LNCaP clone FGC (cell line): ENCODE data around the gene OPCML.

Experiments
- DNase-seq: peaks from one replicate; pipeline ENCODE4 v3.0.0-alpha.2; 2011; ENCODE audit warnings: low read depth
- H3K4me3 ChIP-seq: 2 replicates; pipeline ENCODE4 v1.5.1; 2011; ENCODE audit warnings: mild to moderate bottlenecking, low read depth, low read length, control low read depth
- TF ChIP-seq, protein P1 (sequence below): IDR thresholded peaks from 2 replicates; pipeline ENCODE4 v1.5.1; 2012; ENCODE audit warnings: mild to moderate bottlenecking; ENCODE audit not compliant: control insufficient read depth, insufficient read depth; ENCODE audit errors: extremely low read depth

Gene OPCML

DNA sequence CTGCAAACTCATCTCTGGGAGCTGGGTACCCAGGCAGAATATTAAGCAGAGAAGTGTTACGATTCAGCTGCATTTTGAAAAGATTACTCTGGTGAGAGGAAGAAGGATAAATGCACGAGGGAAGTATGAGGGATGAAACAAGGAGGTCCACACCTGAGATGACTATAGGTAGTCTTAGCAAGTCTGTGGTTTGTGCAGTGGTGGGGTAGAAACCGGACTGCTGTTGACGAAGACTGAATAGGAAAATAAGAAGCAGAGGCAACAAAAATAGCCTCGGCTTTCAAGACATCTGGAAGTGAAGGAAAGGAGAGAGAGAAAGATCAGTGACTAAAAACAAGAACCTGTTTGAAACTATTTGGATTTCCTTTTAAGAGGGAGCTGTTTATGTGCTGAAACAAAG, 810.8 kb downstream of the OPCML start:
- TF ChIP-seq, protein P1, sequence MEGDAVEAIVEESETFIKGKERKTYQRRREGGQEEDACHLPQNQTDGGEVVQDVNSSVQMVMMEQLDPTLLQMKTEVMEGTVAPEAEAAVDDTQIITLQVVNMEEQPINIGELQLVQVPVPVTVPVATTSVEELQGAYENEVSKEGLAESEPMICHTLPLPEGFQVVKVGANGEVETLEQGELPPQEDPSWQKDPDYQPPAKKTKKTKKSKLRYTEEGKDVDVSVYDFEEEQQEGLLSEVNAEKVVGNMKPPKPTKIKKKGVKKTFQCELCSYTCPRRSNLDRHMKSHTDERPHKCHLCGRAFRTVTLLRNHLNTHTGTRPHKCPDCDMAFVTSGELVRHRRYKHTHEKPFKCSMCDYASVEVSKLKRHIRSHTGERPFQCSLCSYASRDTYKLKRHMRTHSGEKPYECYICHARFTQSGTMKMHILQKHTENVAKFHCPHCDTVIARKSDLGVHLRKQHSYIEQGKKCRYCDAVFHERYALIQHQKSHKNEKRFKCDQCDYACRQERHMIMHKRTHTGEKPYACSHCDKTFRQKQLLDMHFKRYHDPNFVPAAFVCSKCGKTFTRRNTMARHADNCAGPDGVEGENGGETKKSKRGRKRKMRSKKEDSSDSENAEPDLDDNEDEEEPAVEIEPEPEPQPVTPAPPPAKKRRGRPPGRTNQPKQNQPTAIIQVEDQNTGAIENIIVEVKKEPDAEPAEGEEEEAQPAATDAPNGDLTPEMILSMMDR = no peak
- H3K4me3 ChIP-seq = no peak overlapping the region
- DNase-seq = no peak

DNA sequence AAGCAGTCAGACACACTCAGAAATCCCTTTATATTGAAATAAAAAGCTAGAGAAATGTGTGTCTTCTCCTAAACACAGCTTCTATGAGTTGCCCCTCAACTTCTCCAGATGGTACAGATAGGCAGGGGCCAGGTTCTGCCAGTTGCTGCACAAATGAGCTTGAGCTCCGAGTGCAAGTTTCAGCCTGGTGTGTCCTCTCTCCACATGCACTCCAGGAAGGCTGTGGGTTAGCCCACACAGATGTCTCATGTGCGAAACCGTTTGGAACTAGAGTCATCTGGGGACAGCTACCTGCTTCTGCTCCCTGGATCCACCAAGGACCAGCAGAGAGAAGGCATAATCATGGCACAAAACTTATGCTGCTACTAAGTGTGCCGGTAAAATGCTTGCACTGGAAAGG, 812.6 kb downstream of the OPCML start:
- TF ChIP-seq, protein P1 = no peak
- H3K4me3 ChIP-seq = no peak overlapping the region
- no peak for DNase-seq

DNA sequence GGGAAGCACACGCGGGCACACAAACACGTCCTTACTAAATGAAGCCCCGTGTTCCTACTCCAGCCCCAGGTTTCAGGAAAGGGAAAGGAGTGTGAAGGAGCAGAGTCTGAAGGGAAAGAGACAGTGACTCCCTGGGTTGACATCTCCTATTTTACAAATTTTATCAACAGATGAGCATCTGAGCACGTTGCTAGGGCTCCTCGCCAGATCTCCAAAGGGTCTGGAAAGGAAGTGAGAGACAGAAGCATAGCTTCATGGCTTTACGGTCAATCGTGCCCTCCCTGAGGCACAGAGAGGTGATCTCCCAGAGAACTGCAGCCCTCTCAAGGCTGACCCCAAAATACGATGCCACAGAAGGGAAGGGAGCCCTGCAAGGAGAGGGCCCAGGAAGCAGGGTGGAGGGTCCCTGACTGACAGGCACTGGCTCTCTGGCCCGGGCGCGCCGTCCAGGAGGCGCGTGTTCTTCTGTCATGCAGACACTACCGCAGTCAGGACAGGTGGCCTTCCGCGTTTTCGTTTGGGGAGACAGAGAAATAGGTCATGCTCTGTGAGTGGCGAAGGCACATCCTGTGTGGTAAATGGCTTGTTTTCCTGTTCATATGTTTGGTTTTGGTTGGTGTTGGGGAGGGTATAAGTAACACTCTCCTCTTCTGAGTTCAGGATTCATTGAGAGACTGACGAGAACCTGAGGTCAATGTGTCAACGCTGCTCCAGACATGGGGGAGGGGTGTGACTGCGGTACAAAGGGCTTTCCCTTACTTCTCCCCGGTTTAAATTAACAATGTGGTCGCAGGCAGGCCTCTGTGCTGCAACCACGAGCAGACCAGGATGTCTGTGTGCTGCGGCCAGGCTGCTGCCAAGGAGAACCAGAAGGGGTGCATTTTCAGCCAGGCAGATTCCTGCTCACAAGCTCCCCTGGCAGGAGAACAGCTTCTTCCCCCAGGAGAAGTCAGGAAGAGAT, 813.3 kb downstream of the OPCML start:
- TF ChIP-seq, protein P1 = no peak
- DNase-seq = no peak
- no peak overlapping the region for H3K4me3 ChIP-seq

DNA sequence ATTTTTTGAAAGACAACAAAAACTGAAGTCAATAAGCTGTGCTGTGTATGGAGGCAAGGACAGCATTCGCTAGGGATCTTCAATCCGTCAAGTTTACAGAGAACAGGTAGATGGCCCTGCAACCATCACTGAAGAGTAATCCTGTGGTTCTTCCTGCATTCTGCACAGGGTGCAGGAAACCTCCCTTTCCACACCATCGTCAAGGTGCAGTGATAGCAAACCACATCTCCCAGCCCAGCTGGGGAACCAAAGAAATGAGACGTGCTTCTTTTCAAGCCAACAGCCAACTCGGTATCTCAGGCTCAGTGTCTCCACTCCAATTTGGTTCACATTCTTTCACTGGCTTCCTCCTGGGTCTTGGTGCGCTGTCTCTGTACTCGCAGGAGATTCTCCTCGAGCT, 814.5 kb downstream of the OPCML start:
- H3K4me3 ChIP-seq = no peak overlapping the region
- DNase-seq = no peak
- TF ChIP-seq, protein P1 = no peak

DNA sequence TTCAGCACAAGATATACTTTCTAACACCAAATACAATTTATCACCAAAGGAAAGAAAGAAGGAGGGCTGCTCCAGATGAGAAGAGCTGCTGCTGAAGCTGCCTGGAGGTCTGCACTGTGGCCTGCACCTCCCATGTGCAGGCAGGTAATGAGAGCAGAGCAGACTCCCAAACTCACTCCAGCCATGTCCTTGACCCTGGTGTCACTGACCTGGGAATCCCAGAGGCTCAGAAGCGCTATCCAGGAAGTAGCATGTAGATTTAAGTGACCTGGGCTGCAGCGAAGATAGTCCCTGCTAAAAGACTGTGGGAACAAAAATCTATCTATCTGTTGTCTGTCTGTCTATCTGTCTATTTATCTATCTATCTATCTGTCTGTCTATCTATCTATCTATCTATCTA, 816.3 kb downstream of the OPCML start:
- no peak overlapping the region for H3K4me3 ChIP-seq
- TF ChIP-seq, protein P1 = no peak
- no peak for DNase-seq

DNA sequence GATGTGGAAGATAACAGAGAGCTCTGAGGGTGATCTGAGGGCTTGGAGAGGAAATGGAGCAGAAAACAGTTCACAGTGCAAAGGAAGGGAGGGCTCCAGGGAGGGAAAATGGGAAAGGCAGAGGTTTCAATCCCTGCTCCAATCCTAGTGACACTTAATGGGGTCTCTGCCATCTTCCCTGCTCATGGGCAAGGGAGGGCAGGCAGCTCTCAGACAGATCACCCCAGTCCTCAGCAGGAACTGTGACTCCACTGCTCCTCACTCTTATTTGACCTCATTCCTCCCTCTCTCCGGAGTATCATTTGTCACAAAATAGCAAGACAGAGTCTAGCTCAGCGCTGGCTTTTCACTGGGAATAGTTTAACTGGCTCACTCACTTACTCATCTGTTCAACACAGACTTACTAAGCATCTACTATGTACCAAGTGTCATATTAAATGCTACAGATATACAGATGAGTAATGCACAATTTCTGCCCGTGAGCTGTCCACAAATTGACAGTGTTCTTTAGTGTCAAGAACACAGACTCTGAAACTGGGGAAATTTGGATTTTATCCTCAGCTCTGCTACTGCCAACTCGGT, 817.4 kb downstream of the OPCML start:
- TF ChIP-seq, protein P1 = no peak
- no peak for DNase-seq
- no peak overlapping the region for H3K4me3 ChIP-seq
